ENCODE data around the gene SIGLEC5. TPM values are rescaled to one million over a fixed set of nuclear protein-coding genes. Genes with fewer than 3 reads are reported as not detected.

SIGLEC5 gene
- total and polyA plus RNA-seq, 2 donors (not counting 3 experiments of a cell fraction or from before 2014, with no cell fraction given): not detected

DNA sequence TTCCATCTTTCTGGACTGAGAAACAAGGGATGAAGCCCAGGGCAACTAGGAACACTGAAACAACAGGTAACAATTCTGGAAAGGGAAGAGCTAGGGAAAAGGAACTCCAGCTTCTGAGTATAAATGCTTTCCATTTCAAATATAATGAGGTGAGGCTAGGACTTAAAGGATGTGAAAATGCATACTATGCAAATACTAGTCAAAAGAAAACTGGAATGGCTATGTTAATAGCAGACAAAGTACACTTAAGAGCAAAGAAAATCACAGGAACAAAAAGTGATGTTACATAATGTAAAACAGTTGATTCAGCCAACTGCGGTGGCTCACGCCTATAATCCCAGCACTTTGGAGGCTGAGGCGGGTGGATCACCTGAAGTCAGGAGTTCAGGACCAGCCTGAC lies 10.2 kb upstream of the SIGLEC5 start:
- BruUV-seq (replicated peaks): no TSS peak
- Histone ChIP-seq H3K9me3 (replicated peaks; ENCODE audit: control insufficient read depth, insufficient read depth, low read length) (no peaks in the 10 kb centered on the region), H3K27ac (ENCODE audit: insufficient read depth, low read depth, low read length) (no peak overlapping the region), H3K4me2 (ENCODE audit: insufficient read depth, low read length) (no peak overlapping the region), H3K9ac (replicated peaks; ENCODE audit: extremely low read depth, insufficient read depth, low read length) (no peak overlapping the region), H4K20me1 (replicated peaks; ENCODE audit: control insufficient read depth, extremely low read depth, insufficient read depth, low read length) (no peaks in the 10 kb centered on the region), H3K9me1 (replicated peaks; ENCODE audit: control insufficient read depth, extremely low read depth, insufficient read depth, low read length) (no peaks in the 10 kb centered on the region), H3K4me1 (ENCODE audit: control insufficient read depth, extremely low read depth, insufficient read depth, low read length) (no peaks in the 10 kb centered on the region), H3K79me2 (ENCODE audit: control insufficient read depth, insufficient read depth, low read length) (no peaks in the 10 kb centered on the region), H3K27me3 (ENCODE audit: control insufficient read depth in 2 of 2, insufficient read depth in 2 of 2, low read length in 2 of 2) (peaks cover 3 to 6% of the 10 kb centered on the region in 2 experiments), H3K4me3 (replicated peaks in 1 of 3; ENCODE audit: insufficient read depth in 1 of 3, low read depth in 1 of 3, low read length in 3 of 3) (no peak overlapping the region), H2AFZ (ENCODE audit: low read depth, low read length) (no peak overlapping the region), H3K36me3 (ENCODE audit: control insufficient read depth in 2 of 2, extremely low read depth in 1 of 2, insufficient read depth in 2 of 2, low read length in 2 of 2) (no peaks in the 10 kb centered on the region)
- intact Hi-C loops (cut with micrococcal nuclease) (no loop called here), dilution Hi-C loops (cut with MboI; ENCODE audit: extremely low pct_ligation_motif_present, low sequenced_read_pairs) (no loop called here)
- no peak for FAIRE-seq
- POLR2A ChIA-PET: no interaction called here
- TF ChIP-seq JUN (IDR thresholded peaks at IDR 0.05; ENCODE audit: borderline replicate concordance, insufficient read depth, insufficient read length, low read depth): no peak
- TF ChIP-seq POLR2AphosphoS5 (IDR thresholded peaks at IDR 0.05; ENCODE audit: insufficient read depth, low read depth, low read length): no peak
- TF ChIP-seq, protein P1, sequence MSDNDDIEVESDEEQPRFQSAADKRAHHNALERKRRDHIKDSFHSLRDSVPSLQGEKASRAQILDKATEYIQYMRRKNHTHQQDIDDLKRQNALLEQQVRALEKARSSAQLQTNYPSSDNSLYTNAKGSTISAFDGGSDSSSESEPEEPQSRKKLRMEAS (IDR thresholded peaks at IDR 0.05; ENCODE audit: insufficient read depth, insufficient read length): no peak
- TF ChIP-seq MYC (IDR thresholded peaks at IDR 0.05; ENCODE audit: low read depth, low read length): no peak
- no peak for TF ChIP-seq GATA2 (IDR thresholded peaks at IDR 0.05; ENCODE audit: insufficient read depth, insufficient read length, low read depth, low read length)
- no peak for TF ChIP-seq EZH2 (IDR thresholded peaks at IDR 0.05; ENCODE audit: borderline replicate concordance, low read depth, low read length, severe bottlenecking)
- no peak for TF ChIP-seq FOS (IDR thresholded peaks at IDR 0.05; ENCODE audit: borderline replicate concordance, insufficient read depth, low read length)
- no peak for TF ChIP-seq POLR2A (IDR thresholded peaks at IDR 0.05; ENCODE audit: low read depth, low read length)
- TF ChIP-seq, protein P2, sequence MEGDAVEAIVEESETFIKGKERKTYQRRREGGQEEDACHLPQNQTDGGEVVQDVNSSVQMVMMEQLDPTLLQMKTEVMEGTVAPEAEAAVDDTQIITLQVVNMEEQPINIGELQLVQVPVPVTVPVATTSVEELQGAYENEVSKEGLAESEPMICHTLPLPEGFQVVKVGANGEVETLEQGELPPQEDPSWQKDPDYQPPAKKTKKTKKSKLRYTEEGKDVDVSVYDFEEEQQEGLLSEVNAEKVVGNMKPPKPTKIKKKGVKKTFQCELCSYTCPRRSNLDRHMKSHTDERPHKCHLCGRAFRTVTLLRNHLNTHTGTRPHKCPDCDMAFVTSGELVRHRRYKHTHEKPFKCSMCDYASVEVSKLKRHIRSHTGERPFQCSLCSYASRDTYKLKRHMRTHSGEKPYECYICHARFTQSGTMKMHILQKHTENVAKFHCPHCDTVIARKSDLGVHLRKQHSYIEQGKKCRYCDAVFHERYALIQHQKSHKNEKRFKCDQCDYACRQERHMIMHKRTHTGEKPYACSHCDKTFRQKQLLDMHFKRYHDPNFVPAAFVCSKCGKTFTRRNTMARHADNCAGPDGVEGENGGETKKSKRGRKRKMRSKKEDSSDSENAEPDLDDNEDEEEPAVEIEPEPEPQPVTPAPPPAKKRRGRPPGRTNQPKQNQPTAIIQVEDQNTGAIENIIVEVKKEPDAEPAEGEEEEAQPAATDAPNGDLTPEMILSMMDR (IDR thresholded peaks at IDR 0.05; ENCODE audit: extremely low read depth in 1 of 2, insufficient read depth in 1 of 2, low read depth in 1 of 2, low read length in 2 of 2): no peak
- CTCF ChIA-PET: interaction anchor here (1.0 to 2.8 kb wide), 5 partner anchors 17 to 219 kb away, joined by 3 to 24 read pairs (median 9); no protein-coding TSS in a partner anchor
- DNase-seq (ENCODE audit: low read depth, low spot score): no peak
